HG03378 (cell line): ENCODE results near the gene SMPD3.
A peak's percentile ranks its signal among the peaks of the same experiment; 100 is the strongest.

ENCODE experiments used
- ATAC-seq: cut with Tn5 transposase; IDR thresholded peaks from one replicate; pipeline ENCODE4 v1.9.1; 2021; ENCODE audit warnings: mild to moderate bottlenecking, moderate library complexity; ENCODE audit not compliant: unreplicated experiment

SMPD3 gene

DNA sequence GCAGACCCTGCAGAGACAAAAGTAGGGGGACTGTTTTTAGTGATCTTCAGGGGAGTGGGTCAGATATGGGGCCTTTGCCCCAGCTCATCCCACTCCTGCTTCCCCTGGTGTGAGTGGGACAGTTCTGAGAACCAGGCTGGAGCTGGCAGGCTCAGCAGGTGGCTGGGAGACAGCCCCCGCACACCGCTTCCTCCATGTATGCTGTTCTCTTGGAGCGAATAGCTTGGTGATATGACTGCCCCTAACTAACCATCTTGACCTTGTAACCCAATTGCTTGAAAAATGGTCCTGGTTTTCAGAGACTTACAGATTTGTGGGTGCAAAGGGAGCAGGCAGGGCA is 76.0 kb downstream of the SMPD3 start:
- ATAC-seq, result no peak

GRCh38 chr16:68371706-68372380 is 76.5 kb downstream of the SMPD3 start:
- ATAC-seq, result no peak

DNA sequence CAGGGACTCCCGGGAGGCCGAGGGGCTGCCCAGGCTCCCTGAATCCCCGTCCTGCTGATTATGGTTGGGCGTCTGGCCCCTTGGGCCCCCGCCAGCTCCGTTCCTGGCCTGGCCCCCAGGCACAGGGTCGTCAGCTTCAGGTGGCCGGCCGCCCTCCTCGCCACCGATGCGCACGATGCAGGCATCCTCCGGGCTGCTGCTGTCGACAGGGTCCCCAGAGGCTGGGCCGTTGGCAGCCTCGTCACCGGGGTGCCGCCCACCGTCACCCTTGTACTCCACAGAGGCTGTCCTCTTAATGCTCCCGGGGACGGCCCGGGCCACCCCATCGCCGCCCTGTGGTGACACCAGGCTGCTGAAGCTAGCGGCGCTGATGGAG is 77.0 kb downstream of the SMPD3 start:
- ATAC-seq, result no peak

DNA sequence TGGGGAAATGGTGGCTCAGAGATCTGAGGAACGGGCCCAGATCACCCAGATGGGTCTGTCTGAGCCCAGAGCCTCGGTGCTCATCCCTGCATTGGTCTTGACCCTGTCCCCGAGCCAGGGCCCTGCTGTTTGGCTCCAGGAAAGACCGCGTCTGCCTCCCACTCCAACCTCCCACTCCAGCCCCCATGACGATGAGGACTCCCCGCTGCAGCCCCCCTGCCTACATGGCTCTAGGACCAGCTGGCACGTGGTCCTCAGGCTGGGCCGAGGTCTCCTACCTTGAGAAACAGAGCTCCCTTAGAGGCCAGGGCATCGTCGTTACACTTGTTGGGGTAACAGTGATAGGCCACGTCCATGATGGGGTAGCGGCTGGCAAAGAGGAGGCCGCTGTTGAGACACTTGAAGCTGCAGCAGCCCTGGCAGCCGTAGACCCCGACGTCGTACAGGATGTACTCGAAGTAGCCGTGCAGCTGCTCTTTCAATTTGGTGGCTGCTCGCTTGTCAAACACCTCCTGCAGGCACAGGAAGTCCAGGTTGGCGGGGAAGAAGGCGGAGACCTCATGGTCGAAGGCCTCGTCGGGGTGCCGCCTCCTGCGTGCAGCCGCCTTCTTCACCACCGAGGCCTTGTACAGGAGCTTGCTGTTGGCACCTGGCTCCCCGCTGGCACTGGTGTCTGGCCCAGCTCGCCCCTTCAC is 77.6 kb downstream of the SMPD3 start:
- ATAC-seq, result no peak

- ATAC-seq, result peak; percentile 55
Measured at GRCh38 chr16:68369697-68370580, 78.4 kb downstream of the SMPD3 start.

- ATAC-seq, result no peak
Measured at GRCh38 chr16:68369168-68369567, 79.1 kb downstream of the SMPD3 start.

GRCh38 chr16:68368301-68368888 is 79.9 kb downstream of the SMPD3 start:
- ATAC-seq, result no peak

DNA sequence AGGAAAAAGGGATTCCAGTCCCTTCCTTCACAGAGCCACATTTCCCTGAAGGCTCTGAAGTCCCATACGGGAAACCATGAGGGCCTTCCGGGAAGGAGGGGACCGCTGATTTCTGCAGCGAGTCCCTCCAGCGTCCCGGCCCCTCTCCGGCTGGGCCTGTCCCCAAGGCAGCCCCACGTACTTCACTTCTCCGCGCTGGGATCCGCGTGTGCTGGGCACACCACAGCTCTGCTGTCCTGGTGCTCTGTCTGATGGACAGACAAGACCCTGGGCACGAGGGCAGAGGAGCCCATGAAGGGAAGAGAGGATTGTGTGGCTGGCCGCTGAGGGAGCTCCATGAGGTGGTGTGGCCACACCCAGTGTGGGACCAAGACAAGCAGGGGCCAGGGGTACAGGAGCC is 80.4 kb downstream of the SMPD3 start:
- ATAC-seq, result no peak

DNA sequence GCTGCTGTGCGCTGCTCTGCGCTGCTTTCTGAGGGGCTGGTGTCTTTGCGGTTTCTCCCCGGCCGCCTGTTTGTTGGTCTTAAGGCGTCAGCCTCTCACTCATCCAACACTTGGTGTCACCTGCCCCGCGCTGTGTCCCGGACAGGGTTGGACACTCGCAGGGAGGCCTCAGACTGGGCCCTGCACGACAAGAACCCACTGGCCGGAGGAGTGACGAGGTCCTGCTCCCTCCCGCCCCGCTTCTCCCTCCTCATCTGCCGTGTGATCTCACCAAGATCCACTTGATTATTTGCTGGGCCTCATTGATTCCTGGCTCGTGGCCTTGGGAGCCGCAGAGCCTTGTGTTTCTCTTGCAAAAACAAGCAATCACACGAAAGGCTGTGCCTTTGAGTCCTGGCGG is 80.9 kb downstream of the SMPD3 start:
- ATAC-seq, result no peak

GRCh38 chr16:68367030-68367429 is 81.3 kb downstream of the SMPD3 start:
- no peak for ATAC-seq

- no peak for ATAC-seq
Measured at GRCh38 chr16:68366062-68366461, 82.2 kb downstream of the SMPD3 start.

DNA sequence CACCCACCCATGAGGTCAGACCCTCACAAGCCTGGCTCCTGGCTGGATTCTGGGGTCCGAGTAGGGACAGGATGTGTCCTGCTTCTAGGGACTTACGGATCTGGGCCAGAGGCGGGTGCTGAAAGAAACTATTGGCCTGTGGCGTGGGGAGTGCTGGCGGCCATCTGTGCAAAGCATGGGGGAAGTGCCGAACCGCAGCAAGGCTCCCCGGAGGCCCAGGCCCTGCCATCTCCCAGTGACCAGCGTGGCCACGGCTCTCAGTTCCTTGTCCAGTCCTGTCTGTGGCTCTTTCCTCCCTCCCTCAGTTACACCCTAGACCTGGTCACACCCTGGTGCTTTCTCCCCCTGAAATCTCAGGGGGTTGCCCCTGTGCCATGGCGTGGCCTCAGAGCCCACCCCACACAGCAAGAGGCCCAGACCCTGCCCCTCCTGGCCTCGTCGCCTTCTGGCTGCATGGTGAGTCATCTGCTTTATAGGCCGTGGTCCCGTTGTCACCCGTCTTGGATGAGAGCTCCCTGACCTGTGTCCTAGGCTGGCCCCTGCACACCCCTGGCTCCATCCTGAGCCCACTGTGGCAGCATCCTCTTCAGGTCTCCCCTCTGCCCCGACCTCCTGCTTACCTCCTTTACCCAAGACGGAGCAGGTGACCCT is 83.0 kb downstream of the SMPD3 start:
- no peak for ATAC-seq

DNA sequence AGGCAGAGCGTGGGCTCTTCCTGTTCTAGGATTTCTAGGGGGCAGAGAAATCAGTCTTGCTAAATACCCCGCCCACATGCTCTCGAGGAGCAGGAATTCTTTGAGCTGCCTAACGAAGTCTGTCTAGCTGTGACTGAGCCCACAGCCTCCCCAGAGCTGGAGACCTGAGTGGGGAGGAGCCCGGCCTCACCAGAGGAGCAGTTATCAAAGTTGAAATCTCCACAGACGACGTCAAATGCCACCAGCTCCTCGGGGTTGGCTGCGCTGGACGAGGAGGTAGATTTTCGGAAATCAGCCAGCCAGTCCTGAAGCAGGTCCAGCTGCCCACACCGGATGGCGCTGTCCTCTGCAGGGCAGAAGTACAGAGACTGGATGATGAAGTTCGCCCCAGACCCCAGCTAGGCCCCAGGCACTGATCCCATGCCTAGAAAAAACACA is 83.7 kb downstream of the SMPD3 start:
- ATAC-seq, result no peak

DNA sequence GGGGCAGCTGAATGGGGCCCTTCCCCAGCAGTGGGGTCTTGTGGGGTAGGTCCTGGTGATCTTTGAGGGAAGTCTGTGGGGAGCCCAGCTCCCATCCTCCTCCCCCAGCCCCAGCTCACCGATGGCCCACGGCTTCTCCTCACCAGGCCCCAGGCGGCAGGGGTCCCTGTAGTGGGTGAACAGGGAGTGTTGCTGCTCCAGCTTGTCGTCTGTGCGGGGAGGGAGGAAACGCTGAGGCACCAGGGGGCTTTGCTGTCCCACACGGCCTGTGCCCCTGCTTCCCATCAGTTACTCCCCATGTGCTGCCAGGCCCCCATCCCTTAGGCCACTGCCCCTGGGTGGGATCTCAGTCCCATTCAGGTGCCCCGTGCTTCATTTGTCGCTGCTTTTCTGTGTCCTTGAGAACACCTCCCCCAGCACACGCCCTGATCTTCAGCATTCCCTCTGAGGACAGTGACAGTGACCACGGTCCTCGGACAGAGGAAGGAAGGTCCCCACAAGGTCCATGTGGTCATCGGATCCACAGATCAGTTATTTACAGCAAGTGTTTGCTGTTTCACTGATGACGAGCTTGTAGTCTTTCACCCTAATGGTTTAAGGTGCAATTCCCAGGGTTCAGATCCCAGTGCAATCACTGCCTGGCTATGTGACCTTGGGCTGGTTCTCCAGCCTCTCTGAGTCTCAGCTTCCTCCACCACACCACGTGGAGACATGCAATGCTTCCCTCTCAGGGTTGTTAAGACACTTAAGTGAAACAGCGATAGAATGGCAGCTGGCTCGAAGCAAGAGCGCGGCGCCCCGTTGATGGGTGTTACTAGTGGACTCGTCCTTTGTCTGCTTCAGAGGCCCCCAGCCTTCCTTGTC is 84.4 kb downstream of the SMPD3 start:
- ATAC-seq, result no peak

GRCh38 chr16:68362947-68363657 is 85.2 kb downstream of the SMPD3 start:
- ATAC-seq, result no peak

GRCh38 chr16:68362262-68362913 is 85.9 kb downstream of the SMPD3 start:
- no peak for ATAC-seq

DNA sequence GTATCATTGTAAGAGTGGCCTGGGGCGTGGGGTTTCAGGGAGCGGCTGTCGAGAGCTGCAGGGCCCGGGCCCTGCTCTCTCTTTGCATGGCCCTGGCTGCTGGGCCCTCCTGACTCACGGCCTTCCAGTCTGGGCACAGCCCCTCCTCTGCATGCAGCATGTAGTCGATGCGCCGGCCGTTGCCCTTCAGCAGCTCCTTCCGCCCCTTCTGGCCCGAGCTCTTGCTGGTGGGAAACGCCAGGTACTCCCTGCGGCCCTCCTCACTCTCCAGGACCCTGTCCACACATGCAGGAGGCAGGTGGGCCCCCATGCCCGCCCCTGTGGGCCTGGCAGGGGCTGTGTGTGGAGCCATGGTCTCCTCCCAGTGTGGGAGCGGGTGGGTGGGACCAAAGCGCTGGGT is 86.8 kb downstream of the SMPD3 start:
- no peak for ATAC-seq

GRCh38 chr16:68360956-68361355 is 87.4 kb downstream of the SMPD3 start:
- ATAC-seq, result no peak

GRCh38 chr16:68360547-68360946 is 87.8 kb downstream of the SMPD3 start:
- no peak for ATAC-seq
